ENCODE results near the gene GKN2. TPM values are rescaled to one million over a fixed set of nuclear protein-coding genes. Genes with fewer than 3 reads are reported as not detected.

Gene GKN2
- total RNA-seq, 1 experiment from 2014 or later: not detected

- intact Hi-C loops (cut with micrococcal nuclease; ENCODE audit: unreplicated experiment): no loop called here
- no TSS peak for BruUV-seq (replicated peaks)
- CTCF ChIA-PET: interaction anchor here (1.1 kb wide), 1 partner anchor 44 kb away, joined by 3 read pairs; no protein-coding TSS in a partner anchor
Observed at GRCh38 chr2:68987021-68987503, 34.4 kb upstream of the GKN2 start.

GRCh38 chr2:68980956-68981355 lies 28.3 kb upstream of the GKN2 start:
- intact Hi-C loops (cut with micrococcal nuclease; ENCODE audit: unreplicated experiment): no loop called here
- Mint-ChIP-seq H3K4me1 (ENCODE audit: low read depth, unreplicated experiment) (no peaks in the 10 kb centered on the region), H3K9me3 (ENCODE audit: unreplicated experiment) (no peaks in the 10 kb centered on the region), H3K4me3 (ENCODE audit: unreplicated experiment) (no peak overlapping the region), H3K27ac (ENCODE audit: unreplicated experiment) (no peak overlapping the region), H3K36me3 (ENCODE audit: insufficient read depth, unreplicated experiment) (no peaks in the 10 kb centered on the region), H3K27me3 (ENCODE audit: insufficient read depth, unreplicated experiment) (peaks cover 18% of the 10 kb centered on the region)
- no peaks in the 10 kb centered on the region for H3K9me3 ChIP-seq
- H3K27me3 ChIP-seq (replicated peaks; ENCODE audit: control insufficient read depth, insufficient read depth, low read length): 0 out of 2 replicates have a peak, but pooled peaks cover 2% of the 10 kb centered on the region
- POLR2A ChIA-PET: no interaction called here
- no peak for DNase-seq
- TF ChIP-seq CTCF (IDR thresholded peaks at IDR 0.05; ENCODE audit: insufficient read depth in 1 of 2, low read depth in 1 of 2, low read length in 1 of 2, severe bottlenecking in 1 of 2, unreplicated experiment in 1 of 2): no peak
- CTCF ChIA-PET: no interaction called here
- no peaks in the 10 kb centered on the region for H3K4me1 ChIP-seq
- H3K36me3 ChIP-seq (ENCODE audit: control insufficient read depth, insufficient read depth, low read length): no peaks in the 10 kb centered on the region
- no peak overlapping the region for H3K4me3 ChIP-seq (ENCODE audit: low read depth, low read length)
- no TSS peak for BruUV-seq (replicated peaks)

More at GRCh38 chr2:68987021-68987503, 34.4 kb upstream of the GKN2 start:
- Histone ChIP-seq H3K36me3 (ENCODE audit: control insufficient read depth, insufficient read depth, low read length) (no peaks in the 10 kb centered on the region), H3K4me1 (no peaks in the 10 kb centered on the region), H3K27me3 (replicated peaks; ENCODE audit: control insufficient read depth, insufficient read depth, low read length) (0 out of 2 replicates have a peak, but pooled peaks cover 1% of the 10 kb centered on the region), H3K4me3 (ENCODE audit: low read depth, low read length) (no peak overlapping the region), H3K9me3 (no peaks in the 10 kb centered on the region)
- H3K27ac Mint-ChIP-seq (ENCODE audit: unreplicated experiment): no peak overlapping the region
- no peaks in the 10 kb centered on the region for H3K9me3 Mint-ChIP-seq (ENCODE audit: unreplicated experiment)
- no peak for DNase-seq
- H3K36me3 Mint-ChIP-seq (ENCODE audit: insufficient read depth, unreplicated experiment): no peaks in the 10 kb centered on the region
- TF ChIP-seq CTCF (IDR thresholded peaks at IDR 0.05; ENCODE audit: insufficient read depth in 1 of 2, low read depth in 1 of 2, low read length in 1 of 2, severe bottlenecking in 1 of 2, unreplicated experiment in 1 of 2): no peak
- POLR2A ChIA-PET: no interaction called here
- H3K27me3 Mint-ChIP-seq (ENCODE audit: insufficient read depth, unreplicated experiment): peaks cover 14% of the 10 kb centered on the region
- H3K4me3 Mint-ChIP-seq (ENCODE audit: unreplicated experiment): no peak overlapping the region
- no peaks in the 10 kb centered on the region for H3K4me1 Mint-ChIP-seq (ENCODE audit: low read depth, unreplicated experiment)

GRCh38 chr2:68978098-68978497 lies 25.4 kb upstream of the GKN2 start:
- H3K4me3 ChIP-seq (ENCODE audit: low read depth, low read length): no peak overlapping the region
- no peaks in the 10 kb centered on the region for H3K36me3 ChIP-seq (ENCODE audit: control insufficient read depth, insufficient read depth, low read length)
- DNase-seq: no peak
- intact Hi-C loops (cut with micrococcal nuclease; ENCODE audit: unreplicated experiment): no loop called here
- no TSS peak for BruUV-seq (replicated peaks)
- Mint-ChIP-seq H3K27me3 (ENCODE audit: insufficient read depth, unreplicated experiment) (peaks cover 17% of the 10 kb centered on the region), H3K4me3 (ENCODE audit: unreplicated experiment) (no peak overlapping the region), H3K4me1 (ENCODE audit: low read depth, unreplicated experiment) (no peaks in the 10 kb centered on the region), H3K27ac (ENCODE audit: unreplicated experiment) (no peak overlapping the region), H3K36me3 (ENCODE audit: insufficient read depth, unreplicated experiment) (no peaks in the 10 kb centered on the region), H3K9me3 (ENCODE audit: unreplicated experiment) (no peaks in the 10 kb centered on the region)
- TF ChIP-seq CTCF (IDR thresholded peaks at IDR 0.05; ENCODE audit: insufficient read depth in 1 of 2, low read depth in 1 of 2, low read length in 1 of 2, severe bottlenecking in 1 of 2, unreplicated experiment in 1 of 2): no peak
- no peaks in the 10 kb centered on the region for H3K9me3 ChIP-seq
- ChIA-PET POLR2A (no interaction called here), CTCF (no interaction called here)
- no peaks in the 10 kb centered on the region for H3K4me1 ChIP-seq
- 0 out of 2 replicates have a peak, but pooled peaks cover 2% of the 10 kb centered on the region for H3K27me3 ChIP-seq (replicated peaks; ENCODE audit: control insufficient read depth, insufficient read depth, low read length)

All from Caco-2 (cell line).